NCI-H526 treated with DMSO at 0.1 percent for 48 hours (cell line): ENCODE results near the gene SPTBN1.

Source experiments
- DNase-seq: peaks from one replicate; lab custom pipeline; 2025; lab: John Stamatoyannopoulos, UW

Gene SPTBN1

GRCh38 chr2:54632733-54633692, 176.9 kb downstream of the SPTBN1 start:
- no peak for DNase-seq

DNA sequence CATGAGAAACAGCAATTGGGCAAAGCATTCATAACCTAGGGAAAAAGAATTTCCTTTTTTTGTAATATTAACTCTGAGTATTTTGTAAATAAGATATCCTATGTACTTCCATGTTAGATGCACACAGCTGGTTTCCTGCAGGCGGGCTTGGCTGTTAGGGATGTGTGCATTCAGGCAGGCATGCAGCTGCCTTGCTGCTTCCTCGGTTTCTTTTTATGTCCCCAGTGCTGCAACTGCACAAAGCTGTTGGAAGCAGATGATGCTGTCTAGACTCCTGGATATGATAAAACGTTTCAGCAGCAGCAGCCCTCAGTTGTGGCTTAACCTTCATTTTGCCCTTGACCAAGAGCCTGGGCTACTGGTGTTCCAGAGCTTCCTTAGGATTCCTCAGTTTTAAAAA, 177.9 kb downstream of the SPTBN1 start:
- DNase-seq, result no peak

GRCh38 chr2:54634564-54635511, 178.7 kb downstream of the SPTBN1 start:
- no peak for DNase-seq

- no peak for DNase-seq
Measured at GRCh38 chr2:54635554-54636152, 179.5 kb downstream of the SPTBN1 start.

DNA sequence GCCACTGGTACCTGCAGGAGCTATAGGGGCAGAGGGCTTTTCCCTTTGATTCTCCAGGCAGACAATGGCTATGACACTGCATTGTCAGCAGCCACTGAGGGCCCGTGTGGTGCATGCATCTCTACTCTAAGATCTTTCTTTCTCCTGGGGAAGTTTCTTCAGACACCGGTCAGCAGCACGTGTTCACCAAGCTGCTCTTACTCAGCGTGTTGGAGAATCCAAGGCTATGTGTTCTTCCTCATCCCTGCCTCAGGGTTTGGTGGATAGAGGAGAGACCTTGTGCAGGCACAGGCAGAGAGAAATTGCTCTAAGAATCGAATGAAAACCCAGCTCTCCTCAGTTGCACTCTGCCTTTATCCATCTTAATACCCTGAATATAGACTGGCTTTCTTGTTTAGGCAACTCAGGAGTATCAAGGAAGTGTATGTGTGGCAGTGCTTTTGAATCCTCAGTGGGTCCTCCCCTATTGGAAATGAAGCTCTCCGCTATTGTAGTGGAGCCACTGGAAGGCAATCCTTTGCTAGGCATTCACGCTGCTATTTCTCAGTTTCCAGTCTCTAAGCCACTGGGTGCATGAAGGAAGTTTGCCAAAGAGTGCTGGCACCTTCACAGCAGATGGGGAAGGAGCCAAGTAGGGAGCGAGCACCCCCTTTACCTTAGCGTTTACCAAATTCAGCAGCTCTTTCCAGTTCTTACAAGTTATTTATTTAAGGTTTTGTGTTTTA, 180.4 kb downstream of the SPTBN1 start:
- DNase-seq, result no peak

- no peak for DNase-seq
Measured at GRCh38 chr2:54638103-54638502, 182.0 kb downstream of the SPTBN1 start.

- no peak for DNase-seq
Measured at GRCh38 chr2:54638774-54639187, 182.7 kb downstream of the SPTBN1 start.

GRCh38 chr2:54639609-54640008, 183.5 kb downstream of the SPTBN1 start:
- no peak for DNase-seq

GRCh38 chr2:54640834-54641540, 184.9 kb downstream of the SPTBN1 start:
- no peak for DNase-seq

GRCh38 chr2:54641988-54642387, 185.9 kb downstream of the SPTBN1 start:
- no peak for DNase-seq

DNA sequence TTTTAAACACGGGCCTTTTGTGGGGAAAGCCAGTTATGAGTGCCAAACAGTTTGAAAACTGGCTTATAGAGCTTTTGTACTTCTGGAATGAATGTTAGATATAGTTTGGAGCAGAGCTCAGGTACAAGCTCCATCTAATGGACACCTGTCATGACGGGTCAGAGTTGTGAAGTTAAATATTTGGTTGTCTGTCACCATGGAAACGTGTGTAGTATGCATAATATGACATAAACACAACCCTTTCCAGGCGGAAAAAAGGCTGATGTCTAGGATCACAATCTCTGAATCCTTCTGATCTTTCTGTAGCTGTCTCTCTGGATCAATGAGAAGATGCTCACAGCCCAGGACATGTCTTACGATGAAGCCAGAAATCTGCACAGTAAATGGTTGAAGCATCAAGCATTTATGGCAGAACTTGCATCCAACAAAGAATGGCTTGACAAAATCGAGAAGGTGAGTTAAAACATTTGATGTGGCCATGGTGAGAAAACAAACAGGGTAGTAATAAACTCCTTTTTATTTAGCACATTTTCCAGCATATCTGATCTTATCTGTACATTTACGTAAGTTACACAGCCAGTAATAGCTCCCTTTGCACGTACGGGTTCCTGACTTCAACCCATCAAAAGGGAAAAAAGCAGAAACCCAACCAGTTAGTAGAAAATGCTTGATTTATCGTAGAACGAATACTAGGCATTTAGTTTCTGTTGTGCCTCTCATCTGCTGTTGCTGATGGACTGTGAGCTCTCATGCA, 186.7 kb downstream of the SPTBN1 start:
- DNase-seq, result no peak

- DNase-seq, result no peak
Measured at GRCh38 chr2:54644236-54644635, 188.1 kb downstream of the SPTBN1 start.

DNA sequence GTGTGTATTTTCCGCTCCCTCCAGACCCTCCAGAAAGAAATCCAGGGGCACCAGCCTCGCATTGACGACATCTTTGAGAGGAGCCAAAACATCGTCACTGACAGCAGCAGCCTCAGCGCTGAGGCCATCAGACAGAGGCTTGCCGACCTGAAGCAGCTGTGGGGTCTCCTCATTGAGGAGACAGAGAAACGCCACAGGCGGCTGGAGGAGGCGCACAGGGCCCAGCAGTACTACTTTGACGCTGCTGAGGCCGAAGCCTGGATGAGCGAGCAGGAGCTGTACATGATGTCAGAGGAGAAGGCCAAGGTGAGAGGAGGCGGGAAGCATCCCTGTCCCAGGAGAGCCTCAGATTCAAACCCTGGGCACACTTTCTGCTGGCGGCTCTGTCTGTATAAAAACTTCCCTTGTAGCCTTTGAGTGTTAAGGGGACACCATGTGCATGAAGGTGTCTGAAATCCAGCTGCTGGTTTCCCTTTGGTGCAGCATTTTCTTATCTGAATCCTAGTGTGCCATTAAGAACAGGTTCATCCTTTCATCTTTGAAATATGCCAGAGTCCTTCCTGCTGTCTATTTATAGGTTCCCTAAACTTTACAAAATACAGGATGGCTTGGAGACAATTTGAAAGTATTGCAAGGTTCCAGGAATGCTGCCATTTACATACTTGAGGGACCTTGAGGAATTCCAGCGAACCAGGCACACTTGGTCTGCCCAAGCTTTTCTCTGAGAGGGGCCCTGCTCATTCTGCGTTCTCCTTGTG, 190.2 kb downstream of the SPTBN1 start:
- DNase-seq, result no peak

DNA sequence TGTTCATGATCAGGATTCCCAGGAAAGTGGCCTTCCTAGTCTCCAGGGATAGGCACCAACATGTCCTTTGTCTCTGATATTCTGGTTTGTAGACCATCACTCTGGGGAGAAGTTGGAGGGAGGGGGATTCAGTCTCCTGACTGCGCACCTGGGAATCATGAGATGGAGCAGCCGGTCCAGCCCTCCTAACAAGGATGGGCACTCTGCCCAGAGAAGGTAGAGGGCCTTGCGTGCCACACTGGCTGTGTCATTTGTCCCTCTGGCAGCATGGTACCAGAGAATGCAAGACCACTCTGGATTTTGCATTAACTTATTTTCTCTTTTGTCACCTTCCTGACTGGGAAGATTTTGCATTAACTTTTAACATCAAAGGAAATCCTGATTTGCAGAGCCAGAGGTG, 192.1 kb downstream of the SPTBN1 start:
- no peak for DNase-seq

- no peak for DNase-seq
Measured at GRCh38 chr2:54649191-54649590, 193.1 kb downstream of the SPTBN1 start.

- no peak for DNase-seq
Measured at GRCh38 chr2:54649633-54650032, 193.5 kb downstream of the SPTBN1 start.

- DNase-seq, result no peak
Measured at GRCh38 chr2:54650612-54651011, 194.5 kb downstream of the SPTBN1 start.

GRCh38 chr2:54651291-54651690, 195.2 kb downstream of the SPTBN1 start:
- no peak for DNase-seq

DNA sequence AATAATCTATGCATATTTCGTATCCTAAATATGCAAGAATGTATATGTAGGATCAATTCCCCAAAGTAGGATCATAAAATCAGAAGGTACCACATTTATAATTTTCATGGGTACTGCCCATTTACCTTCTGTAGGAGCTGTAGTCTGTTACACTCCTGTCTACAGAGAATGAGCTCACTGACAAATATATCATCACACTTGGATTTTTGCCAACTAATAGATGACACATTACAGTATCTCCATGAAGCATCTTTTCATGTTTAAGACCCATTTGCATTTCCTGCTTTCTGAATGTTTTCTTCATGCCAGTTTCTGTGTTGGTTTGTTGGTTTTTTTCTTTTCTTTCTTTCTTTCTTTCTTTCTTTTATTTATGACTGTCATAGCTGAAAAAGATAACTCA, 196.4 kb downstream of the SPTBN1 start:
- no peak for DNase-seq
